ENCODE data around the gene RAG2.

DNA sequence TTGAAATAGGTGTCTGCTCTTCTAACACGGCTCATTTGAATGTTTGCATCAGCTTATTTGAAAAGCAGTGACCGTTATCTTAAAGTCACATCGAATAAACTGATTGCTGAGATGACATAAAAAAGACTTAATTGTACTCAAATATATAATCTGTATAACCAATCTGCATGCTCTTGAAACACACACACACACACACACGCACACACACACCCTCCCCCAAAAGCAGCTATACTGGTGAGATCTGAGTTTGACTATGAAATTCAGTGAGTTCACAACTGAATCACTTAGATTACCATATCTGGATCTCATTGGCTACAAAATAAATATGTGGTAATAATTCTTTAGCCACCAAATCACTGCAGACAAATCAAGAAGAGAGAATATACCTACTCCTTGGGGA is 7.5 kb downstream of the RAG2 start:
- TF ChIP-seq, protein P1, sequence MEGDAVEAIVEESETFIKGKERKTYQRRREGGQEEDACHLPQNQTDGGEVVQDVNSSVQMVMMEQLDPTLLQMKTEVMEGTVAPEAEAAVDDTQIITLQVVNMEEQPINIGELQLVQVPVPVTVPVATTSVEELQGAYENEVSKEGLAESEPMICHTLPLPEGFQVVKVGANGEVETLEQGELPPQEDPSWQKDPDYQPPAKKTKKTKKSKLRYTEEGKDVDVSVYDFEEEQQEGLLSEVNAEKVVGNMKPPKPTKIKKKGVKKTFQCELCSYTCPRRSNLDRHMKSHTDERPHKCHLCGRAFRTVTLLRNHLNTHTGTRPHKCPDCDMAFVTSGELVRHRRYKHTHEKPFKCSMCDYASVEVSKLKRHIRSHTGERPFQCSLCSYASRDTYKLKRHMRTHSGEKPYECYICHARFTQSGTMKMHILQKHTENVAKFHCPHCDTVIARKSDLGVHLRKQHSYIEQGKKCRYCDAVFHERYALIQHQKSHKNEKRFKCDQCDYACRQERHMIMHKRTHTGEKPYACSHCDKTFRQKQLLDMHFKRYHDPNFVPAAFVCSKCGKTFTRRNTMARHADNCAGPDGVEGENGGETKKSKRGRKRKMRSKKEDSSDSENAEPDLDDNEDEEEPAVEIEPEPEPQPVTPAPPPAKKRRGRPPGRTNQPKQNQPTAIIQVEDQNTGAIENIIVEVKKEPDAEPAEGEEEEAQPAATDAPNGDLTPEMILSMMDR (IDR thresholded peaks at IDR 0.05) = no peak
- TF ChIP-seq, protein P2, sequence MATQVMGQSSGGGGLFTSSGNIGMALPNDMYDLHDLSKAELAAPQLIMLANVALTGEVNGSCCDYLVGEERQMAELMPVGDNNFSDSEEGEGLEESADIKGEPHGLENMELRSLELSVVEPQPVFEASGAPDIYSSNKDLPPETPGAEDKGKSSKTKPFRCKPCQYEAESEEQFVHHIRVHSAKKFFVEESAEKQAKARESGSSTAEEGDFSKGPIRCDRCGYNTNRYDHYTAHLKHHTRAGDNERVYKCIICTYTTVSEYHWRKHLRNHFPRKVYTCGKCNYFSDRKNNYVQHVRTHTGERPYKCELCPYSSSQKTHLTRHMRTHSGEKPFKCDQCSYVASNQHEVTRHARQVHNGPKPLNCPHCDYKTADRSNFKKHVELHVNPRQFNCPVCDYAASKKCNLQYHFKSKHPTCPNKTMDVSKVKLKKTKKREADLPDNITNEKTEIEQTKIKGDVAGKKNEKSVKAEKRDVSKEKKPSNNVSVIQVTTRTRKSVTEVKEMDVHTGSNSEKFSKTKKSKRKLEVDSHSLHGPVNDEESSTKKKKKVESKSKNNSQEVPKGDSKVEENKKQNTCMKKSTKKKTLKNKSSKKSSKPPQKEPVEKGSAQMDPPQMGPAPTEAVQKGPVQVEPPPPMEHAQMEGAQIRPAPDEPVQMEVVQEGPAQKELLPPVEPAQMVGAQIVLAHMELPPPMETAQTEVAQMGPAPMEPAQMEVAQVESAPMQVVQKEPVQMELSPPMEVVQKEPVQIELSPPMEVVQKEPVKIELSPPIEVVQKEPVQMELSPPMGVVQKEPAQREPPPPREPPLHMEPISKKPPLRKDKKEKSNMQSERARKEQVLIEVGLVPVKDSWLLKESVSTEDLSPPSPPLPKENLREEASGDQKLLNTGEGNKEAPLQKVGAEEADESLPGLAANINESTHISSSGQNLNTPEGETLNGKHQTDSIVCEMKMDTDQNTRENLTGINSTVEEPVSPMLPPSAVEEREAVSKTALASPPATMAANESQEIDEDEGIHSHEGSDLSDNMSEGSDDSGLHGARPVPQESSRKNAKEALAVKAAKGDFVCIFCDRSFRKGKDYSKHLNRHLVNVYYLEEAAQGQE (IDR thresholded peaks at IDR 0.05; ENCODE audit: insufficient read depth in 1 of 2, low read depth in 2 of 2, low read length in 1 of 2) = no peak
- no peak for TF ChIP-seq TCF7L2 (IDR thresholded peaks at IDR 0.05; ENCODE audit: low read depth, low read length)
- no peak for TF ChIP-seq POLR2AphosphoS5 (IDR thresholded peaks at IDR 0.05; ENCODE audit: low read depth, low read length)
